ENCODE measurements around the gene FIZ1.
"Not testable (repeated sequence)": the region's sequence is repeated elsewhere in the genome, so short reads cannot be mapped to it uniquely, and the experiment has no call there.

Gene FIZ1

DNA sequence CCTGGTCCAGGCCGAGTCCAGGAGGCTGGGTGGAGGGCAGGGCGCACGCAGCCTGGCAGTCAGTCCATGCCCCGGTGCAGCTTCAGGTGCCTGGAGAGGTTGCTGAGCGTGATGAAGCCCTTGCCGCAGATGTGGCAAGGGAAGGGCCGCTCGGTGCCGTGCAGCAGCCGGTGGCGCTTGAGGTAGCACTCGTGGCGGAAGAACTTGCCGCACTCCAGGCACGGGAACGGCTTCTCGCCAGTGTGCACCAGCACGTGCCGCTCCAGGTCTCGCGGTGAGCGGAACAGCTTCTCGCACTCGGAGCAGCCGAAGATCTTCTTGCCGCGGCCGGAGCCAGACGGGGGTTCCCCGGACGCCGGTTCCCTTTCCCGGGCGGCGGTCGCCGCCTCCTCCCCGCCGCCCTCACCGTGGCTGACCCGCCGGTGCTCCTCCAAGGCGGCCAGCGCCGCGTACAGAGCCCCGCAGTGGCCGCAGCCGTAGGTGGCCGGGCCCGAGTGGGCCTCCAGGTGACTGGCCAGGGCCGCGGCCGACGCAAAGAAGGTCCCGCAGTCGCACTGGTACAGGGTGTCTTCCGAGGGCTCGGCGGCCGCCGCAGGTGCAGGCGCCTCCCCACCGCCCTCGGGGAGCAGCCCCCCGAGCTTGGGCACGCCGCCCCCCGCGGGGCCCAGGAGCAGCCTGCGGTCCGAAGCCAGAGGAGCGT is 6.8 kb downstream of the FIZ1 start:
- no peak for DNase-seq

DNA sequence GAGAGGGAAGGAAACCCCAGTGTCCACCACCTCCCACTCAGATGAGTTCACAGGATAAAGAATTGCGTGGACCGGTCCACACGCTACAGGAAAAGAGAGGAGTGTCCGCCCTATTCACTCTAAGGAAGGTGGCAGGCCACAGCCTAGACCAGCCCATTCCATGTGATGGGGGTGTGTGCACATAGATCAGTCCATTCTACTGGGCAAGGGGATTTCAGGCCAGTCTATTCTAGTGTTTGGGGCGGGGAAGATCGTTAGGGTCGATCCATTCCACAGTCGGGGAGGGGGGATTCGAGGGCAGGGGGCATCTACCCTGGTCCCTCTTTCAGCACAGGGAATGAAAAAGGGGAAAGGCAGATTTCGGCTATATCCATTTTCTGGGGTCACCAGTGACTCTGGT is 7.8 kb downstream of the FIZ1 start:
- no peak for DNase-seq

DNA sequence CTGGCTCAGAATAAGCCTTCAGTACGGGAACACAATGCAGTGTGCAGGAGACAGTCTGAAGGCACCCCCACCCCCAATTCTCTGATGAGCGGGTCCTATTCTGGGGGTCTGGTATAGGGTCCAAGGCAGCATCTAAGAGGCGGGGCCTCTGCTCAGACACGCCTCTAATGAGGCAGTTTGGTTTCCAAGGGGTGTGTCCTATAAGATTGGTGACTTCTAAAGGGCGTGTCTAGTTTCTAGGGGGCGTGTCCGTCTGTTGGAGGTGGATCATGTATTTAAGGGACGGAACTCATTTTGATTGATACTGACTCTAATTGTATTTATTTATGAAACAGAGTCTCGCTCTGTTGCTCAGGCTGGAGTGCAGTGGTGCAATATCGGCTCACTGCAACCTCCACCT is 8.7 kb downstream of the FIZ1 start:
- no peak for DNase-seq

DNA sequence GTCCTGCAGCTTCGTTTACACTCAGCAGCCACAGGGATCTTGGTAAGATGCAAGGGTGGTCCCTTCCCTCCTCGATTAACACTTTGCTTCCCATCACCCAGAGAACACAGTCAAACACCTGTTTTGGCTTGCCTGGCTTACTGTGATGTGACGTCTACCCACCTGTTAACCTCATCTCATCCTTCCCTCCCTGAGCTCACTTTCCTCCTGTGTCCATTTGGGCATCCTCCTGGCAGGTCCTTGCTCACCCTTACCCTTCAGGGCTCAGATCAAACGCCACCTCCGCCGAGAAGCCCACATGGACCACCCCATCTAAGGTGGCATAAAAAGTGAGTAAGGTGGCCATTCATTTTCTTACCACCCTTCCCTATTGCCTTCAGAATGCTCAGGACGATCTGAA is 9.2 kb downstream of the FIZ1 start:
- no peak for DNase-seq

DNA sequence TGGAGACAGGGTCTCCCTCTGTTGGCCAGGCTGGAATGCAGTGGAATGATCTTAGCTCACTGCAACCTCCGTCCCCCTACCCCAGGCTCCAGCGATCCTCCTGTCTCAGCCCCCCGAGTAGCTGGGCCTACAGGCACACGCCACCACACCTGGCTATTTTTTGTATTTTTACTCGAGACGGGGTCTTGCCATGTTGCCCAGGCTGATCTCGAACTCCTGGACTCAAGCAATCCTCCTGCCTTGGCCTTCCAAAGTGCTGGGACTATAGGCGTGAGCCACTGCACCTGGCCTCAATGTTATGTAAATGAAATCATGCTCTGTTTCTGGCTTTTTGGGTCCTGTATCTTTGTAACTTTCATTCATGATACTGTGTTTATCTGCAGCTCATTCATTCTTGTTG is 10.6 kb downstream of the FIZ1 start:
- no peak for DNase-seq

DNA sequence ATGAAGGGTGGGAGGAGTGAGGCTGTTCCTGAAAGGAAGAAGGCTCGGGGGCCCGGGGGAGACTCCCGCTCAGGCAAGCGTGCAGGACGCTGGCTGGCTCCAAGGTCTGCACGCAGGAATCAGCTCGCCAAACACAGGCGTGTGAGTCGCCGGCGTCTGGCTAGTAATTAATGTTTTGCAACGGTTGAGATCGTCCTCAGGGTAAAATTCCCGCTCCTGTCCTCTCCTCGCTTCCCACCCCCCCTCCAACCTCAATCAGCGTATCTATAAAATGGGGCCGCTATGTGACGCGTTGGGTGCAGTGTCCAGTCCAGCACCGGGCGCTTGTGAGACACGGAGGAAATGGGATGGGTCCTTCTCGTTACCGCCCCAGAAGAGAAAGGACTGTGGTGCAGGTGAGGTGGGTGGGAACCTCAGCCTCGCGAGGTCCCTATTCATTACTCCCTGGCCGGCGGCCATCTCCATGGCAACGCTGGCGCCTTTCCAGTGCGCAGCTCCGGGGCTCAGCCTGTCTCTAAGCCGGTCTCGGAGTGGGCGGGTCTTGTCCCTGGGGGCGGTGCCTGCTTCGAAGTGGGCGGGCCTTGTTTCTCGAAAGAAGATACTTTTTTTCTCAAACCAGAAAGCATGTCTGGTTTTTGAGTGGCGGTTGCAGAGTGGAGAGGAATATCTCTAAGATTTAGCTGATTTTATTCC is 12.2 kb downstream of the FIZ1 start:
- peak; percentile 93 for DNase-seq

DNA sequence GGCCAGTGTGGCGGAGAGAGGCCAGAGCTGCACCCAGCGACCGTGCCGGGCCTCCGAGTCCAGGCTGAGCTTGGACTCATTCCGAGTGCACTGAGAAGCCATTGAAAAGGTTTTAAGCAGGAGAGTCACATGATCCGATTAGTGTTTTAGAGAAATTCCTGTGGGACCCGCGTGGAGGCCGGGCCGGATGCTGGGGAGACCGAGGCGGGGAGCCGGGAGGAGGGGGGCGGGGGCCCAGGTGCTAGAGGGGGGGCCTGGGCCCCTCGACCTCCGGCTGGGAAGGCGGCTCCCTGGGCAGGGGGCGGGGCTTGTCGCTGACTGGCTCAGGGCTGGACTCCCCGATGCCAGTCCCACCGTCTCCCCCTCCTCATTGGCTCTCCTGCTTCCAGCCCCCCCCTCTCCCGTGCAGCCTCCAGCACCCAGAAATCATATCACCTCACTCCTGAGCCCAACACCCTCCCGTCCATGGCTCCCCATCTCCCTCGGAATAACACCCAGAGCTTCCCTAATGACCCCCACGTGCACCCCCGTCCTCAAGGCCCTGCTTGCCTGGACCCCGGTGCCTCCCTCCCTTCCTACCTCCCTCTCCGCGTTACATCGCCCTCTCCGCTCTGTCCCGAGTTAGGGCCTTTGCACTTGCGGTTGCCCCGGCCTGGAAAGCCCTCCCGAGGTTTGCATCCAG is 13.5 kb downstream of the FIZ1 start:
- peak; percentile 41 for DNase-seq

DNA sequence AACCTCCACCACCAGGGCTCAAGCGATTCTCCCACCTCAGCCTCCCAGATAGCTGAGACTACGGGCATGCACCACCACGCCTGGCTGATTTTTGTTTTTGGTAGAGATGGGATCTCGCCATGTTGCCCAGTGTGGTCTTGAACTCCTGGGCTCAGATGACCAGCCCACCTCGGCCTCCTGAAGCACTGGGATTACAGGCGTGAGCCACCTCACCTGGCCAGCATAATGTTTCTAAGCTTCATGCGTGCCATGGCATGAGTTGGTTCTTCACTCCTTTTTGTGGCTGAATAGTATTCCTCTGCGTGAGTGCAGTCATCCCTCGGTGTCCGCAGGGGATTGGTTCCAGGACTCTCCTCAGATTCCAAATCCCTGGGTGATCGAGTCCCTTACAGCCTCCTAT is 14.4 kb downstream of the FIZ1 start:
- no peak for DNase-seq

DNA sequence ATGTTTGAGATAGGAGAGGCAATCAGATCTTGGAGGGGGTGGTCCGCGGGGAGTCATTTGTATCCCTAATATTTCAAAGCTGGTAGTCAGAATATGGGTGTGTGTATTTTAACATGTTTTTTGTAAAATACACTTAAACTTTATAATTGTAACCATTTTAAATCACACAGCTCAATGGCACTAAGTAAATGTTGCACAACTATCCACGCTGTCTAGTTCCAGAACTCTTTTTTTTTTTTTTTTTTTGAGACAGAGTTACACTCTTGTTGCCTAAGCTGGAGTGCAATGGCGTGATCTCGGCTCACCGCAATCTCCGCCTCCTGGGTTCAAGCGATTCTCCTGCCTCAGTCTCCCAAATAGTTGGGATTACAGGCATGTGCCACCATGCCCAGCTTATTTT is 15.4 kb downstream of the FIZ1 start:
- not testable (repeated sequence) for DNase-seq

DNA sequence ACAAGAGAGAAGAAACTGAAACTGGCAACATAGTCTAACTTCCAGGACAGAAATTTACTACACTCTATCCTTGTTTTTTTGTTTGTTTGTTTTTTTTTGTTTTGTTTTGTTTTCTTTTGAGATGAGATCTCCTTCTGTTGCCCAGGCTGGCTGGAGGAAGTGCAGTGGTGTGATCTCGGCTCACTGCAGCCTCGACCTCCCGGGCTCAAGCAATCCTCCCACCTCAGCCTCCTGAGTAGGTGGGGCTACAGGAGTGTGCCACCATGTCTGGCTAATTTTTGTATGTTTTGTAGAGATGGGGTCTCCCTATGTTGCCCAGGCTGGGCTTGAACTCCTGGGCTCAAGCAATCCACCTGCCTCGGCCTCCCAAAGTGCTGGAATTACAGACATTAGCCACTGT is 17.0 kb downstream of the FIZ1 start:
- not testable (repeated sequence) for DNase-seq

DNA sequence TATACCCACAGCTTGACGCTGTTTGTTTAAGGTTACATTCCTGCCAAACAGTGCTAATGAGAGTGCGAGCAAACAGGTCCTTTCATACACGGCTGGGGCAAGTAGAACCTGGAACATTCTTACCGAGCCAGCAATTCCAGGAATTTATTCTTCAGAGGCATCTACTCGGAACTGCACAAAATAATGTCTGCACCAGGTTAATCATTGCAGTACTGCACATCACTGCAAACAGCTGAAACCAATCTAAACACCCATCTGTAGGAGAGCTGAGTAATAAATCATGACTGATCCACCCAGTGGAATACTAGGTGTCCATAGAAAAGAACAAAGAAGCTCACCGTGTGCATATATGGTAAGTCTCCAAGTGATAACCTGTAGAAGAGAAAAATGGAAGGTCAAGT is 17.5 kb downstream of the FIZ1 start:
- no peak for DNase-seq

DNA sequence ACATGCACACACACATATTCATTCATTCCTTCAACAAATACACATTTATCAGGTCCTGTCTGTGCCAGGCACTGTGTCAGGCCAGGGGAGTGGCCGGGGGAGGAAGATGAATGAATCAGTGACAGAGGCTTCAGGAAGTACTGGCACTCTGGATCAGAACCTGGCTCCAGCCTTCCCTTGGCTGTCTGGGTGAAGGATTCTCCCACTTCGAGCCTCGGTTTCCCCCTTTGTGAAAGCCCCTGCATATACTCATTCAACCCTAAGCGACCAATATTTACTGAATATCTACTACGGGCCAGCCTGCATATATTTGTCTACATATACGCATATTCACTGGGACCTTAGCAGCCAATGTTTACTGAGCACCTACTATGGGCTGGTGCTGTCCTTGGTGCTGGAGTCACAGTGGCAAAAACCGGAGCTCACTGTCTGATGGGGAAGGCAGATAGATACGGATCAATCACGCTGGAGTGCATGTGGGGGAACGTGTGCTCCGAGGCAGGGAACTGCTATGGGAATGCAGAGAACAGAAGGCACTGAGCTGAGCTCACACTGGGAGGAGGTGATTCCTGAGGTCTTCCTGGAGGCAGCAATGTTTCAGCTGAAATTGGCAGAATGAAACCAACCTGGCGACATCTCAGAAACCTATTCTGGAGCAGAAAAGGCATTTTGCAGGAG is 18.0 kb downstream of the FIZ1 start:
- DNase-seq = no peak

DNA sequence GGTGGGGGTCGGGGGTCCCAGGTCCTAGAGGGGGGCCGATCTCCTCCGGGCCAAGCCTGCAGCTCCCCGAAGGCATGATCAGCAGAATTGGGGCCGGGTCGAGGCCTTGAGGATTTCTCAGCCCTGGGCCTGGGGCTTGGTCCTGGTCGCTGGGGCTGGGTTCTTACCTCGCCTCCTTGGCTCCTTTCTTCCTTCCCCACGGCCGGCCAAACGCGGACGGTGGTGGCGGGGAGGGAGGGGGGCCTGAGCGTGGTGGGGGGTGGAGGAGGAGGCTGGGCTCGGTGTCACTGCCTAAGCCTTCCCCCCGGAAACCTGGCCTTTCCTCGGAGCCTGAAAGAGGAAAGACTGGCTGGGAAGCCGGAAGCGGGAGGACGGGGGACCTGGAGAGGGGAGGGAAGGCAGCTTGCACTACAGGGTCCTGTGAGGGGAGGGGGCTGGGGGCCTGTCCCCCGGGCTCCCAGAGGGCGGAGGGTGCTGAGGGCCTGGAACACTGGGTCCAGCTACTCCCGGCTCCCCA is 18.6 kb downstream of the FIZ1 start, which contains the start of gene ZNF579:
Gene ZNF579 (minus strand): TSS at position 221 of the 517 bp plus-strand sequence. CDS start 1,209 bp downstream, outside the sequence.
- peak; percentile 74 for DNase-seq

DNA sequence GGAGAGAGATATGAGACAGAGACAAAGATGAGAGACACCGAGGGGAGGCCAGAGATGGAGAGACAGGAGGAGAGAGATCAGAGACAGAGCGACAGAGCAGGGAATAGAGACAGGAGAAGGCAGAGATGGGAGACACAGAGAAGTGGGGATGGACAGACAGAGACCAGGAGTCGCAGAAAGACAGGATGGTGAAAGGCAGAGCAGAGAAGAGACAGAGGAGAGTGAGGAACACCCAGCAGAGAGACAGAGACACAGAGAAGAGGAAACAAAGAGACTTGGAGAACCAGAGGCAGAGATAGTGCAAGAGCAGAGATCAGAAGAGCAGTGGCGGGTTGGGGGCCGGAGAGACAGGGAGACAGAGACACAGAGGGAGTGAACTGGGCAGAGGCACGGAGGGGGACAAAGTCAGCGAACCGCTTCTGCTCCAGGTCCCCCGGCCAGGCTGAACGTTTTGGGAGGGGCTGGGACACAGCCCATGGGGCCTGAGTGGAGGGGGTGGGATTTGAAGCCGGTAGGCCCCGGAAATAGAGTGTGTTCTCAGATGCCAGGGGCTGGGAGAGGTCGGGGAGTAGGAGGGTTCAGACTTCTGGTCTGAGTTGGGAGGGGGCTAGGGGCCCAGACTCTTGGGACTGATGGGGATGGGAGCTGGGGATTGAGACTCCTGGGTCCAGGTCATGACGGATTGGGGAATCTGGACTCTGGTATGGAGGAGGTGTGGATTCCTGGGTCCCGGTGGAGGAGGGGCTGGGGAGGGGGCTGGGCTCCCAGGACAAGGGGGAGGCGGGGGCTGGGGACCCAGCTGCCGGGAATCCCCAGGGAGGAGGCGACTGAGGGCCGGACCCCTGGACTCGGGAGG is 19.3 kb downstream of the FIZ1 start:
- DNase-seq = no peak

DNA sequence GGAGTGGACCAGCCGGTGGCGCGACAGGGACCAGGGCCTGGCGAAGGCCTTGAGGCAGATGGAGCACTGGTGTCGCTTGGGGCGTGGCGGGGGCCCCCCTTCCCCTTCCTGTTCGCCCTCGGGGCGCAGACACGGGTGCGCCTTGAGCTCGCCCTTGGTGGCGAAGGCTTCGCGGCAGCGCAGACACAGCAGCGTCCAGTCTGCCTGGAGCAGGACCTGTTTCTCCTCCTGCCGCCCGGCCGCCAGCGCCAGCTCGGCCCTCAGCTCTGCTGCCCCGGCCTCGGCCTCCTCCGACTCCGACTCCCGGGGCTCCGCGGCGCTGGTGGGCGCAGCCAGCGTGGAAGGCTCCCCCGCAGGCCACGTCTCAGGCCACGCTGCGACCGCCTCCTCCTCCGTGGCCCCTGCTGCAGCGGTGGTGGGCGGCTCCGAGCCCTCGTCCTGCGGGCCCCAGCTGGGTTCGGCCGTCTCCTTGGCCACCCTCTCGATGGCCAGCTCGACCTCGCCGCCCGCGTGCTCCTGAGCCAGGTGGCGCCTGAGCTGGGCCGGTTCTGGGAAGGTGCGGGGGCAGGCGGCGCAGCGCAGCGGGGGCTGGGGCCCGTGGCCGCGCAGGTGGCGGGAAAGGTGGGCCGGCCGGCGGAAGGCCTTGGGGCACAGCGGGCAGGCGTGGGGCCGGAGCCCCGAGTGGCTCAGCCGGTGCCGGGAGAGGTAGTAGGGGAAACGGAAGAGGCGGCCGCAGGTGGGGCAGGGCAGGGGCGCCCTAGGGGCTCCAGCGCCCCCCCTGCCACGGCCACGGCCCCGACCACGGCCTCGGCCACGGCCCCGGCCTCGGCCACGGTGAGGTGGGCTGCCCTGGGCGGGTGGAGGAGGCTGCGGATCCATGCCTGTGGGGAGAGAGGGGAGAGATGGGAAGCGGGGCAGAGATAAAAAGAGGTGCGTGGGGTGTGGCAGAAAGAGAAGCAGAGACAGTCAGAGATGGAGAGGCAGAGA is 20.3 kb downstream of the FIZ1 start:
- no peak for DNase-seq

DNA sequence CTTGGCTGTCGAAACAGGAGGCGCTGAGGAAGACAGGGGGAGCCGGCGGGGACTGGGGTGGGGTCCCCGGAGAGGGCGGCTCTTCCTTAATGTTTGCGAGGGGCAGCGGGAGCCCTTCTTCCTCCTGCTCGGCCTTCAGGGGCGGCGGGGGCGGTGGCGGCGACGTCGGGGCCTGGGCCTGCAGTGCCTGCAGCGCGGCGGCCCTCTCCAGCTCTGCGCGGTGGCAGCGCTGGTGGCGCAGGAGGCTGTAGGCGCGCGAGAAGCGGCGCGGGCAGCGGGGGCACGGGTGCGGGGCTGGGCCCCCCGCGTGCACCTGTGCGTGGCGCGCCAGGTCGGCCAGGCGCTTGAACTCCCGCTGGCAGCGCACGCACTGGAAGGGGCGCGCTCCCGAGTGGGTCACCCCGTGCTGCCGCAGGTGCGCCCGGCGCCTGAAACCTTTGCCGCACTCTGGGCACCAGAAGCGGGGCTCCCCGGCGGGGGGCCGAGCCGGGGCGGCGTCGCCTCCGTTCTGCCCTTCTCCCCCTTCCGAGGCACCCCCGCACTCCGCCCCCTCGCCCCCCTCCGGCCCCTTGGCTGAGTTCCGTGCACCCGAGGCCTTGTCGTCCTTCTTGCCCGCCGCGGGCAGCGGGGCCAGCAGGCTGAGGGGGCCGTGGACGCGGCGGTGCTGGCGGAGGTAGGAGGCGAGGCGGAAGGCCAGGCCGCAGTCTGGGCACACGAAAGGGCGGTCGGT is 21.1 kb downstream of the FIZ1 start:
- DNase-seq = no peak

DNA sequence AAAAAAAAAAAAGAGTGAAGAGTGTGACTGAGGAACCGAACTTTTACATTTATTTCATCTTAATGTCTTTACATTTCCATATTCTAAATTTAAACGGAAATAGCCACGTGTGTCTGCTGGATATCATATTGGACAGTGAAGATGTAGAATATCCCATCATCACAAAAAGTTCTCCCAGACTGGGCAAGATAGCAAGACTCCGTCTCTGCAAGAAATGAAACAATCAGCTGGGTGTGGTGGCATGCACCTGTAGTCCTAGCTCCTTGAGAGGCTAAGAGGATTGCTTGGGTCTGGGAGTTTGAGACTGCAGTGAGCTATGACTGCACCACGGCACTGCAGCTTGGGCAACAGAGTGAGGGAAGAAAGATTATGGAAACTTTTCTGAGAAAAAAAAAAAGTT is 22.6 kb downstream of the FIZ1 start:
- DNase-seq = no peak

DNA sequence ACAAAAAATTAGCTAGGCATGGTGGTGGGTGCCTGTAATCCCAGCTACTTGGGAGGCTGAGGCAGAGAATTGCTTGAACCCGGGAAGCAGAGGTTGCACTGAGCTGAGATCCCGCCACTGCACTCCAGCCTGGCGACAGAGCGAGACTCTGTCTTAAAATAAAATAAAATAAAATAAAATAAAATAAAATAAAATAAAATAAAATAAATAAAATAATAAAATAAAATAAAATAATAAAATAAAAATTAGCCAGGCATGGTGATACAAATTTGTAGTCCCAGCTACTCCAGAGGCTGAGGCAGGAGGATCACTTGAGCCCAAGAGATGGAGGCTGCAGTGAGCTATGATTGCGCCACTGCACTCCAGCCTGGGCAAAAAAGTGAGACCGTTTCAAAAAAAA is 25.4 kb downstream of the FIZ1 start:
- not testable (repeated sequence) for DNase-seq

DNA sequence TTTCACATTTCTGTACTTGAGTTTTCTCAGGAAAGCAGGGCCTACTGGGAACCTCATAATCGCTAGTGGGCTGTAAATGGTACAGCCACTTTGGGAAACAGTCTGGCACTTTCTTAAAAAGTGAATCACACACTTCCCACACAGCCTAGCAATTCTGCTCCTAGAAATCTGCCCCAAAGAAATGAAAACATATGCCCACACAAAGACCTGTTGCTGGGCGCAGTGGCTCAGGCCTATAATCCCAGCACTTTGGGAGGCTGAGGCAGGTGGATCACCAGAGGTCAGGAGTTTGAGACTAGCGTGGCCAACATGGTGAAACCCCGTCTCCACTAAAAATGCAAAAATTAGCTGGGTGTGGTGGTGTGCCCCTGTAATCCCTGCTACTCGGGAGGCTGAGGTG is 29.8 kb downstream of the FIZ1 start:
- DNase-seq = not testable (repeated sequence)

DNA sequence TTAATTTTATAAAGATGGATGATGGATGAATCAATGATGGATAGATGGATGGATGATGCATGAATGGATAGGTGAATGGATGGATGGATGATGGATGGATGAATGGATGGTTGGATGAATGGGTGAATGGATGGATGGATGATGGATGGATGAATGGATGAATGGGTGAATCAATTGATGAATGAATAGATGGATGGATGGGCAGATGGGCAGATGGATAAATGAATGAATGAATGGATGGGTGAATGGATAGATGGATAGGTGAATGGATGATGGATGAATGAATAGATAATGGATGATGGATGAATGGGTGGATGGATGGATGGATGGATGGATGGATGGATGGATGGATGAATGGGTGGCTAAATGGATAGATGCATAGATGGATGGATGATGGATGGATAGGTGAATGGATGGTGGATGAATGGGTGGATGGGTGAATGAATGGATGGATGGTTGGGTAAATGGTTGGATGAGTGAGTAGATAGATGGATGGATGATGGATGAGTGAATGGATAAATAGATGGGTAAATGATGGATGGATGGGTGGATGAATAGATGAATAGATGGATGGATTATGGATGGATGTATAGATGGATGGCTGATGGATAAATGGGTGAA is 31.5 kb downstream of the FIZ1 start:
- DNase-seq = no peak
